NCI-H128 (cell line): ENCODE data around the gene TRIM39.

Experiments
- DNase-seq: peaks from one replicate; lab custom pipeline; 2025; ENCODE audit not compliant: unreplicated experiment; lab: John Stamatoyannopoulos, UW

Gene TRIM39

DNA sequence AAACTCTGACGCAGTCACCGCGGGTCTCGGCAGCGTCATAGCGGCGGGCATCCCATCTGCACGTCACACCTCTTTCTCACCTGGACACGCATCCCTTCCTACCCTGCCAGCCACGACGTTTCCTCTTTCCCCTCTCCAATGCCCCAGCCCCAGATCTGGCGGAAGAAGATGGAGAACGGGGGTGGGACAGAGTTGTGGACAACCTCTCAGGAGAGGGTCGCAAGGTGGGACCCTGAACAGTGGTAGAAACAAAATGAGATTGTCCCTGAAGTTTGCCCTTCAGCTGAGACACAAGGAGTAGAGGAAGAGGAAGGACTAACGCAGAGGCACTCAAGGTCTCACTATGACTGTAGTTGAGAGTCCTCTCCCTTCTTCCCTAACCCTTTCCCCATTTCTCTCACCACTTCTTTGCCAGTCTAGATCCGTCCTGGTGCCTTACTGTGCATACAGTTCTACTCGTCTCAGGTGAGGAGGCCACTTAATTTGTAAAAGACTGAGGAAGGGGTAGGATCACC is 562 bp downstream of the TRIM39 start:
- no peak for DNase-seq

DNA sequence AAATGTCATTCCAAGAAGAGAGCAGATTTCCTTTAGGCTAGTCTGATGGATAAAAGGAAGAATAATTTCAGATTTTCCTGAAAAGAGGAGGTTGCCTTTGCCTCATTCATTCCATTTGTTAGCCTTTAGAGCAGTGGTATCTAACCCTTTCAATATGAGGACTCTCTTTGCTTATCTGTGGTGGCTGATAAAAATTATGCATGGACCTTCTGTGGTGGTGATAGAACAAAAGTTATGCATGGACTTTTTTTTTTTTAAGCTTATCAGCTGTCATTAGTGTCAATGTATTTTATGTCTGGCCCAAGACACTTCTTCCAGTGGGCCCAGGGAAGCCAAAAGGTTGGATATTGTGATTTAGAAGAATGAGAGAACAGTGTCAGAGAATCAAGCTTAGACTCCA is 1.7 kb downstream of the TRIM39 start:
- no peak for DNase-seq

DNA sequence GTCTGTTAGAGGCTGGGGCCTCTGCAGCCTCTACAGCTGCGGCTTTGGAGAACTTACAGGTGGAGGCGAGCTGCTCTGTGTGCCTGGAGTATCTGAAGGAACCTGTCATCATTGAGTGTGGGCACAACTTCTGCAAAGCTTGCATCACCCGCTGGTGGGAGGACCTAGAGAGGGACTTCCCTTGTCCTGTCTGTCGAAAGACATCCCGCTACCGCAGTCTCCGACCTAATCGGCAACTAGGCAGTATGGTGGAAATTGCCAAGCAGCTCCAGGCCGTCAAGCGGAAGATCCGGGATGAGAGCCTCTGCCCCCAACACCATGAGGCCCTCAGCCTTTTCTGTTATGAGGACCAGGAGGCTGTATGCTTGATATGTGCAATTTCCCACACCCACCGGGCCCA is 2.6 kb downstream of the TRIM39 start:
- no peak for DNase-seq

DNA sequence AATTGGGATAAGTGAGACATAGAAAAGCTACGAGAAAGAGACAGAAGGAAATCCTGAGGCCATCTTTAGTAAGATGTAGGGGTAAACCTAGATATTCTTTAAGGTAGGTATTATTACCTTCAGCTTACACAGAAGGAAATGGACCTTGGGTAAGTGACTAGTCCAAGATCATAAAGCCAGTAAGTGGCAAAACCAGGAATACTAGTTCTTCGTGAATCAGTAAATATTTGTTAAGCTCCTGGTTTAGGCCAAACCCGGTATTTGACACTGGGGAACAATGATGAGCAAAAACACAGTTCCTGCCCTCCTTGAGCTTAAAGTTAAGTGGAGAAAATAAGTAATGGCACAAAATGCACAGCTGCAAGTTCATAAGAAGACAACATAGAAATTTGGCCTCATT is 5.3 kb downstream of the TRIM39 start:
- no peak for DNase-seq

DNA sequence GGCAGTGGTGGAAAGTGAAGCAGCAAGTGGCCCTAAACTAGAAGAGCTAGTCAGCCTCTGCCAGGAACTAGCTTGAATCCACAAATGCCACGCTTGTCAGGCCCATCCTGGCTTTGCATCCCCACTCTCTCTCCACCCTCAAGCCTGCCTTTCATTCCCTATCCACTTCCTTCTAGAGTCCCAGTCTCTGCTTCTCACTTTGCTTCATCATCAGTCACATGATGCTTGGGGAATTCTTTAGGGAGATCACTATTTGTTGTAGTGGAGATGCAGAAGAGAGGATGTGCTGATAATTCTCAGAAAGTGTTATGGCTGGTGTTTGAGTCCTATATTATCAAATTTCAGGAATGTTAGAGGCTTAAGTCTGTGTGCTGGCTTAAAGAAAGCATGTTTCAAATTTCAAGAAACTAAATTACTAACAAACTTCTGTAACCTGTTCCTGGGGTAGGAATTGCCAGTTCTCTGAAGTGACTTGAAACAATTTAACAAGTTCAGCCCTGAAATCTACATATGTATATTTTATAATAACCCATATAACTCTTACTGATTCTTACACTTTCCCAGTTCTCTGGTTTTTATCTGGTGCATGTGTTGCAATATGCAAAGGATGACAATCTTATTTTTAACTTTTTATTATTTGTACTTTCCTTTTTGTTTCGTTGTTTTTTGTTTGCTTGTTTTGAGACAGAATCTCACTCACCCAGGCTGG is 7.5 kb downstream of the TRIM39 start:
- DNase-seq = no peak

DNA sequence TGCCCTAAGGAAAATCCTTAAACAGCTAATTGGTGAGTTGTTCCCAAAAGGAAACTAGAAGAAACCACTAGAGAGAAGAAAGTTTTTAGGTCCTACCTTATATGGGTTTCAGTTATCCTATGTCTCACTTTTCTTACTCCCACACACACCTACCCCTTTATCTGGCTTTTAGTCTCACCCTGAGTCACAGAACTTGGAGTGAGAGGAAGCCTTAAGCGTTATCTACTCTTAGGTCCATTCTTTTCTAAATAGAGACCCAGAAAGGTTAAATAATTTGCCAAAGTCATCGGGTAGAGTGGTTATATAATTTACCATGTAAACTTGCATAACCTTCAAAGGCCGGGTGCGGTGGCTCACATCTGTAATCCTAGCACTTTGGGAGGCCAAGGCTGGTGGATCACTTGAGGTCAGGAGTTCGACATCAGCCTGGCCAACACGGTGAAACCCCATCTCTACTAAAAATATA is 13.9 kb downstream of the TRIM39 start:
- DNase-seq = no peak

DNA sequence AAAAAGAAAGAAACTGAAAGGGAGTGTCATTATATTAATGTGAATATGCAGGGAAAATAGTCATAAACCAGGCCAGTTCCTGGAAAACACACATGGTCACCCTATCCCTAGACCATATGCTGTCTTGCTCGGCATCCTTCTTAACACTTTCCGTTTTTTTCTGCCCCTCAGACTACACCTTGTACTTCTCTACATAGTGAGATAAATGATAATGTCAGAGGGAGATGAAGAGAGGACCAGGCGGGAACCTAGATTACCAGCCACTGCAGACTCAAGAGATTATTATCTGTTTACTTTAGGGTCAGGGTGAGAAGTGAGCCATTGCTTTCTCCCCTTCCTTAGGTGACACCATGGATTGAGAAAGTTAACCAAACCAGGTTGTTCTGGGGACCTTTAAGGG is 14.5 kb downstream of the TRIM39 start:
- no peak for DNase-seq

DNA sequence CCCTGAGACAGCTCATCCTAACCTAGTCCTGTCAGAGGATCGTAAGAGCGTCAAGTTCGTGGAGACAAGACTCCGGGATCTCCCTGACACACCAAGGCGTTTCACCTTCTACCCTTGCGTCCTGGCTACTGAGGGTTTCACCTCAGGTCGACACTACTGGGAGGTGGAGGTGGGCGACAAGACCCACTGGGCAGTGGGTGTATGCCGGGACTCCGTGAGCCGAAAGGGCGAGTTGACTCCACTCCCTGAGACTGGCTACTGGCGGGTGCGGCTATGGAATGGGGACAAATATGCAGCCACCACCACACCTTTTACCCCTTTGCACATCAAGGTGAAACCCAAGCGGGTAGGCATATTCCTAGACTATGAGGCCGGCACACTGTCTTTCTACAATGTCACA is 15.0 kb downstream of the TRIM39 start:
- no peak for DNase-seq

DNA sequence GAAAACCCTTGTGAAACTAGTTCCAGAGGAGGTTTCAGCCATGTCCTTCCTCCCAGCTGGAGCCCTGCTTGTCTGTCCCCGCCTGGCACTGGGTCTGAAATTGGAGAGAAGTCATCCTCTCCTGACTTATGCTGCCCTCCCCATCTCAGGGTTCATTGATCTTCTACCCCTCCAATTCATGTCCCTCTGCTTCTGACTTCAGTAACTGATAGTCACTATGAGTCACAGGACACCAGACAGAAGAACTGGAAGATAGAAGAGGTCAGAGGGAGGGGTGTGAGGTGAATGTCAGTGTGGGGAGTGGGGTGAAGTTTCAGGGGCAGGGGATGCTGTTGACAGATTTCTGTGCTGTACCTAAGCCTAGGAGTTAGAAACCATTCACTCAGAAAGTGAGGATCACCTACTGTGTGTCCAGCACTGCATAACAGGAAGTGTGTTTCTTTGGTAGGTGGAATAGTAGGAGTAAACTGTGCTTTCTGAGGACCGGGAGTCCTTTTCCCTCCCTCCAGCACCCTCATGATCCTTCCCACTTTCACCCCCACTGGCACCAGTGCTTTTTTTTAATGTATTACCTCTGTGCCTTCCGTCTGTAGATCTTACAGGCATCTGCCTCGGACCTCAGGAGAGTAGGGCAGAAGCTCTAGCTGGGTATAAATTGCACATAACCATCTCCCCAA is 17.6 kb downstream of the TRIM39 start:
- no peak for DNase-seq

DNA sequence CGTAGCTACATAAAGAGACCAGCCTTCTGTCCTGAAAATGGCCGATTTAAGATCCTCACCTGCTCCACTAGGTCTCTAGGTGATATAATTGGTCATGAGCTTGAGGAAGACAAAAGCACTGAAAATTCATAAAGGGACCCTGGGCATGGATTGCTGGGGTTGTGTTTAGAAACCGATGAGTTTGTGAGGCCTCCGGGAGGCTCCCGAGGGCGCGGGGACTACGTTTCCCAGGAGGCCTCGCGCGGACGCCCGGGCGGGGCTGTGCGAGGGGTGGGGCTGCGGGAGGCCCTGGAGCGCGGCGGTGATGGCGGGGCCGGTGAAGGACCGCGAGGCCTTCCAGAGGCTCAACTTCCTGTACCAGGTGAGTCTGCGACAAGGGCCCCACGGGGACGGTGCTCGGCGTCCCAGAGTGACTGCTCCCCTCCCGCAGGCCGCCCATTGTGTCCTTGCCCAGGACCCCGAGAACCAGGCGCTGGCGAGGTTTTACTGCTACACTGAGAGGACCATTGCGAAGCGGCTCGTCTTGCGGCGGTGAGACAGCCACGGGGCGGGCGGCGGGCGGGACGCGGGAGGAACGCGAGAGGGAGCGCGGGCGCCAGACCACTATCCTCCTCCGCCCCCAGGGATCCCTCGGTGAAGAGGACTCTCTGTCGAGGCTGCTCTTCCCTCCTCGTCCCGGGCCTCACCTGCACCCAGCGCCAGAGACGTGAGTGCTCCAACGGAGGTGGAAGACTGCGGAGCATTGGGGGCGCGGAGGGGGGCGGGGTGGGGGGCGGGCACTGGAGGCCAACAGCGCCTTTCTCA is 18.3 kb downstream of the TRIM39 start, which contains the start of gene RPP21:
Gene RPP21 (plus strand): TSS at position 289 of the 804 bp plus-strand sequence. CDS start 16 bp downstream, at position 305.
- peak; percentile 41 for DNase-seq

DNA sequence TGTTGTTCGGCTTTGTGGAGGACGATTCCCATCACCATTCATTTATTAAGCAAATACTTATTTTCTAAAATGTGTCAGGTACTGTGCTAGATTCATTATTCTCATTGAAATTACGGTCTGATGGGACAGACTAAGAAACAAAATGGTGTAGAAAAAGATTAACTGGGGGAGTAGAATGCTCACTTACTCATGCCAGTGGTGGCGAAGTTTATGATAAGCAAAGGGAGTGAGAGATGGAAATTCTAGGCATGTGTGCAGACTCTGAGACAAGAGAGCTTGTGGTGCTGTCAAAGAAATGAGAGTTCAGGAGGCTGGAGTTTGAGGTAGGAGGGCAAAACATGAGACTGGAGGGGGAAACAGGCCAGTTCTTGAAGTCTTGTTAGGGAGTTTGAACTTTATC is 19.1 kb downstream of the TRIM39 start:
- no peak for DNase-seq

DNA sequence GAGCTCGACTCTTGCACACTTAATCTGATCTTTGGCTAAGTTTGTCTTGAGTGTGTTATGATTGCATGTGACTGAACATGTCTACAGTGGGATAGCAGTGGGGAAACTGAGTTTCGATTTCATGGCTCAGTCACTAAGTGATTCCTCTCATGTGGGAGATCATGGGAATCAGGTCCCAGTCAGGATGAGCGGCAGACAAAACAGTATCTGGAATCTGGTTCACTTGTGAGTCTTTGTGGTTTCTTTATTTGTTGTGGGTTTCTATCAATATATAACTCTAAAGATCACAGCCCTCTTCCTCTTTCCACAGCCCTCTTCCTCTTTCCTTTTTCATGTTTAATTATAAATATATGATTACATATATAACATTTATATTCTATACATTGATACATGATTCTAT is 22.2 kb downstream of the TRIM39 start:
- DNase-seq = no peak

DNA sequence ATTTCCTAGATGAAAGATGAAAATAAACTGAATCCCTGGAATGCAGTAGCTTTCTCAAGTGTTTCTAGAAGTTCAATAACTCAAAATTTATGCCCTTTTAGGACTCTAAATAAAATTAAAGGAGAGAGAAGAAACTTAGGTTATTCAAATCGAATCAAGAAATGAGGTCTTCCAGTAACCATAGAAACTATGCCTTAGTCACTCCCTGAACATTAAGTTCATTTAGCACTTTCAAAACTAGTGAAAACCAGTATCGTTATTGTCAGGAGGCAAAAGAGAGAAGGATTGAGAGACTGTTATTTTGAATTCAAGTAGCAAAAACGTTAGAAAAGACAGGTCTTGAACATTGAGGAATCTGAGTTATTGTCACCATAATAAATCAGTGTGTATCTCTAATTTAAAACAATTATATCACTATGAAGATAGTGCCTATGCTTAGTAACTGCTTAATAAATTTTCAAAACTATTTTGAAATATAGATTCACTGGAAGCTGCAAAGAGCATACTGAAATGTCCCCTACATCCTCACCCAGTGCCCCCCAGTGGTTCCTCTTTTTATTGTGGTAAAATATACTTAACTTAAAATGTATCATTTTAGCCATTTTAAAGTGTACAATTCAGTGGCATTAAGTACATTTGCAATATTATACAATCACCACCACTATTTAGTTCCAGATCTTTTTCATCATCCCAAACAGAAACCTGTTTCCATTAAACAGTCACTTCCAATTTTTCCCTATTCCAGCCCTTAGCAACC is 22.9 kb downstream of the TRIM39 start:
- DNase-seq = no peak

DNA sequence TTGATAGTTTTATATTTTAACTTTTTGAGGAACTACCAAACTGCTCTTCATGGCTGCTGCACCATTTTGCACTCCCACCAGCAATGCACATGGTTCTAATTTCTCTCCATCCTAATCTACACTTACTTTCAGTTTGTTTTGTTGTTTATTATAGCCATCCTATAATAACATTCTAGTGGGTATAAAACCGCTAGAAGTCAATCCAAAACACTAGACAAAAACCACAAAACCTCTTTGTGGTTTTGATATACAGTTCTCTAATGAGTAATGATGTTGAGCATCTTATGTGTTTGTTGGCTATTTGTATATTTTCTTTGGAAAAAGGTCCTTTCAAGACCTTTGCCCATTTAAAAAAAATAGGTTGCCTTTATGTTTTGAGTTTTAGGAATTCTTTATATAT is 23.8 kb downstream of the TRIM39 start:
- no peak for DNase-seq

DNA sequence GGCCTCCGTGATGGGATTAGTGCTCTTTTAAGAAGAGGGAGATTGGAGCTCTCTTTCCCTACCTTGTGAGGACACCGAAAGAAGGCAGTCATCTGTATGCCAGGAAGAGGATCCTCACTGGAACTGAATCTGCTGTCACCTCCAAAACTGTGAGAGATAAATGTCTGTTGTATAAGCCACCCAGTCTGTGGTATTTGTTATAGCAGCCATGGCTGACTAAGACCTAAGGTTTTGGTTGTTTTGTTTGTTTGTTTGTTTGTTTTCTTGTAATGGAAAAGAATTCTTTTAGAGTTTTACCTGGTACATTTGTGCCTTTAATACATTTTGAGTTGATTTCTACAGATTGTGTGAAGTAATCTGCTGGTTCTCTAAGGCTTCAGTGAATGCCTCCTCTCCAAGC is 25.8 kb downstream of the TRIM39 start:
- no peak for DNase-seq

DNA sequence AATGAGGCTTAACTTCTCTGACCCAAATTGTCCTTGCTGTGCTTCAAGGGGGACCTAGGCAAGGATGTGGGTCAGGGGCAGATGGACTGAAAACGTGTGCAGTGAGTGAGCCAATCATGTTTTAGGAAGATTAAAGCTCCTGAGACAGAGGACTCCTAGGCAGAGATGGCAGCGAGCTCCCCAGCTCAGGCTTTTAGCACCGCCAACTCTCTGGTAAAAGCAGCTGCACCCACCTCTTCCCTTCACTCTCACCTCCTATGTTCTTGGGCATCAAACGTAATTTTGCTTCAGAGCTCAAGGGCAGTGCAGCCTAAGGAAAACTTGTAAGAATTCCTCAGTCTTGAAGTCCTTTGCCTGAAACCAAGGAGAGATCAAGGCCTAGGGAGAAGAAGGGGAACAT is 28.6 kb downstream of the TRIM39 start:
- DNase-seq = no peak

DNA sequence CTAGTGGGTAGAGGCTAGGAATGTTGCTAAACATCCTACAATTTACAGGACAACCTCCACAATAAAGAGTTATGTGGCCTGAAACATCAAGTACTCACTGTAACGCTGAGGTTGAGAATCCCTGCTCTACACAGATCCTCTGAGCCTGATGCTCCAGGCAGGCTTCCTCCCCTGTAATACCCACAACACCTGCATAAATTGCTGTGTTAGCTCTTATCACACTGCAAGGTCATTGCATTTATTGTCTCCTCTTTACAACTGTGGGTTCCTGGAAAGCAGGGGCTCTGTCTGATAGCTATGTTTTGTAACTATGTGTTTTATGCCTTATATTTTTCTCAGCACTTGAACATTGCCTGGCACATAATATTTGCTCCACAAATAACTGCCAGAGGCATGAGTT is 29.8 kb downstream of the TRIM39 start:
- DNase-seq = no peak

DNA sequence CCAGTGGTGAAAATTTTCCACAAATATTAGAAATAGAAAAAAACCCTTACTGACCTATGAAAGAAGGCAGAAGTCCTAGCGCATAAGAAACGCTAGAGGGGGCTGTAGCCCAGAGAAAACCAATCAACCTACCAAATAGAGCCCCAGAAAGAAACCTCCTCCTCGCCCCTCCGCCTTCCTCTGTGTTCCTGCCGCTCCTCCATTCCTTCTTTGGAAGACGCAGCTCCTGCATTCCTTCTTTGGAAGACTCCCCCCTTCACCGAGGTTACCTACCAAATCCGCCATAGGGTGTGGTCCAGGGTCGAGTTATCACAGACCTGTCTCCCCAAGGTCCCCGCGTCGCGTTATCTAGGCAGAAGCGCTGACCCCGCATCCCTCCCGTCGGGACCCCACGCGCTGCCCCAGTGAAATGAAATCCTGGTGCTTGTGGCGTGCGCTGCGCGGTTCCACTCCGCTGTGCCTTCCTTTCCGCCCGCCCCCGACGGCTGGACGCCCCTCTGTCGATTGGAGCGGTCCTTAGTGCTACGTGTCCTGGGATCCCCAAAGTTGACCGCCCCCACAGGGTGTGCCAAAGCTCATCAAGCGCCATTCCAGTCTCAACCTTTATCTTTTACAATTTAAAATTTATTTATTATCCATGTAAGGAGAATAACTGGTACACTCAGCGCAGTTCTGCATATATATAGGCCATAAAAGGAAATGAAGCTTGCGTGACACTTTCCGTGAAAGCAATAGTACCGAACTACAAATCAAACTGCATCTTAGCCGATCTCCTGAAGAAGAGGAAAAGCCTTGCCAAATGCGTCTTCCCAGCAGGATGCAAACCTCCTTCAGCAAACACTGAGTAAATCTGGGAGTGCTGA is 31.2 kb downstream of the TRIM39 start:
- DNase-seq = peak; percentile 21

DNA sequence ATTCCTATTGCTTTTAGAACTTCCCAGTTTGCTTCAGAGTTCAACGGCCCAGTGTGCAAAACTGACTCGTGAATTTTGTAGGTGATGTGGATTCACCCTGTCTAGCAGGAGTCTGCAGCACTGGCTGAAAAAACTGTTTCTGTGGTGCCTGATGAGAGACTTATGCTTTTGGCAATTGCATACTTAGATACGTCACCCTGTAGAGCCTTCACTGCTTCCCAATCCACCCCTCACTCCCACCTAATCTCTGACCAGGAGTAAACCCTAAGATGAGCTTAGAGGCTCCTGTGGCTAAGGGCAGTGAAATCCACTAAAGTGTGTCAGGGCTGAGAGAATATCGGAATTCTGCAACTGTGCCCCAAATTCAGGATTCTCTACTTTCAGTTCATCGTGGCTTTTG is 32.5 kb downstream of the TRIM39 start:
- DNase-seq = no peak

DNA sequence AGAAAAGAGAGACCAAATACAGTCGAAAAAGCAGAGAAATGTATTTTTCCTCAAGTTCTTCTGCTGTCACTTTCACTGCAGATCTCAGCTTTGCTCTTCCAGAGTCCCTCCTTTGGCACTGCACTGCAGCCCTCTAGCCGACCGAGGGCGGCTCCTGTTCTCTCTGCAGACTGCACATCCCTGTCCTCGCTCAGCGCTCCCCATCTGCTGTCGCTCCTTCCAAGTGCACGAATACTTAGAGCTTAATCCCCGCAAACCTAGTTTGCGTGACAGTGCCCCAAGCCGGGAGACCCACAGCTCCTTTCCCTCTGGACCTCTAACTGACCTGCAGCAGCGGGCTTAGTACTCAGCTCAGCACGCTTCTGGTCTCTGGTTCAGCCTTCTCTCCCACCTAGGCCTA is 33.4 kb downstream of the TRIM39 start:
- DNase-seq = no peak
